Cardiac fibroblast (primary cell): ENCODE data around the gene DNAJC1.
A peak's percentile ranks its signal among the peaks of the same experiment; 100 is the strongest.

Source experiments
- DNase-seq, 2 donors: peaks; one replicate each; pipeline versions ENCODE4 v3.0.0 to v3.0.0-alpha.2; 2010; ENCODE audit warnings: low read depth in 2 of 2
- H3K4me3 ChIP-seq, 2 donors: replicated peaks in 1 of 2; 1 replicate in 1 of 2; 2 replicates in 1 of 2; pipeline ENCODE4 v1.5.1; 2011; ENCODE audit warnings: low read depth in 2 of 2, low read length in 2 of 2, mild to moderate bottlenecking in 2 of 2, moderate library complexity in 1 of 2
- CTCF ChIP-seq: IDR thresholded peaks from one replicate; pipeline ENCODE4 v1.5.1; 2011; ENCODE audit warnings: low read depth, mild to moderate bottlenecking, low read length, inconsistent platforms

Gene DNAJC1

GRCh38 chr10:21912625-21913024, 90.9 kb downstream of the DNAJC1 start:
- no peak overlapping the region for H3K4me3 ChIP-seq
- DNase-seq = no peak

GRCh38 chr10:21910798-21911197, 92.7 kb downstream of the DNAJC1 start:
- no peak for DNase-seq
- no peak for TF ChIP-seq CTCF
- no peak overlapping the region for H3K4me3 ChIP-seq

More at GRCh38 chr10:21912625-21913024, 90.9 kb downstream of the DNAJC1 start:
- no peak for TF ChIP-seq CTCF

GRCh38 chr10:21907436-21907835, 96.1 kb downstream of the DNAJC1 start:
- no peak for DNase-seq
- no peak for TF ChIP-seq CTCF
- no peak overlapping the region for H3K4me3 ChIP-seq

- TF ChIP-seq CTCF = no peak
- no peak for DNase-seq
- H3K4me3 ChIP-seq = no peak overlapping the region
Observed at GRCh38 chr10:21904930-21905329, 98.6 kb downstream of the DNAJC1 start.

- peak in 1 of 2 donors; percentile 3 for DNase-seq
- no peak for TF ChIP-seq CTCF
- no peak overlapping the region for H3K4me3 ChIP-seq
Observed at GRCh38 chr10:21899736-21900135, 103.8 kb downstream of the DNAJC1 start.

- no peak overlapping the region for H3K4me3 ChIP-seq
- no peak for TF ChIP-seq CTCF
- no peak for DNase-seq
Observed at GRCh38 chr10:21895932-21896331, 107.6 kb downstream of the DNAJC1 start.

- H3K4me3 ChIP-seq = no peak overlapping the region
- no peak for DNase-seq
- no peak for TF ChIP-seq CTCF
Observed at GRCh38 chr10:21894648-21895342, 108.7 kb downstream of the DNAJC1 start.
